Activated CD4-positive, alpha-beta T cell treated with anti-CD3 and anti-CD28 coated beads for 4 hours (primary cell): Measurements from ENCODE around the gene SPATA1.
"Not testable (repeated sequence)": the region's sequence is repeated elsewhere in the genome, so short reads cannot be mapped to it uniquely, and the experiment has no call there.

ENCODE experiments used
- DNase-seq, 2 donors: peaks; one replicate each; pipeline ENCODE4 v3.0.0-alpha.2; 2020

Gene SPATA1

GRCh38 chr1:84509029-84509428 is 2.8 kb downstream of the SPATA1 start:
- no peak for DNase-seq

GRCh38 chr1:84510165-84510564 is 4.0 kb downstream of the SPATA1 start:
- no peak for DNase-seq

DNA sequence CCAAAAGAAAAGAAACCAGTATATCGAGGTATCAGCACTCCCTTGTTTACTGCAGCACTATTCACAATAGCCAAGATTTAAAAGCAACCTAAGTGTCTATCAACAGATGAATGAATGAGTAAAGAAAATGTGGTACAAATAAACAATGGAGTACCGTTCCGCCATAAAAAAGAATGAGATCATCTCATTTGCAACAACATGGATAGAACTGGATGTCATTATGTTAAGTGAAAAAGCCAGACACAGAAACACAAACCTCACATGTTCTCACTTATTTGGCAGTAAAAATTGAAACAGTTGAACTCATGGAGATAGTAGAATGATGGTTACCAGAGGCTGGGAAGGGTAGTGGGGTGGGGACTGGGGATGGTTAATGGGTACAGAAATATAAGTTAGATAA is 4.5 kb downstream of the SPATA1 start:
- DNase-seq: no peak

GRCh38 chr1:84524590-84524989 is 18.4 kb downstream of the SPATA1 start:
- DNase-seq: no peak

DNA sequence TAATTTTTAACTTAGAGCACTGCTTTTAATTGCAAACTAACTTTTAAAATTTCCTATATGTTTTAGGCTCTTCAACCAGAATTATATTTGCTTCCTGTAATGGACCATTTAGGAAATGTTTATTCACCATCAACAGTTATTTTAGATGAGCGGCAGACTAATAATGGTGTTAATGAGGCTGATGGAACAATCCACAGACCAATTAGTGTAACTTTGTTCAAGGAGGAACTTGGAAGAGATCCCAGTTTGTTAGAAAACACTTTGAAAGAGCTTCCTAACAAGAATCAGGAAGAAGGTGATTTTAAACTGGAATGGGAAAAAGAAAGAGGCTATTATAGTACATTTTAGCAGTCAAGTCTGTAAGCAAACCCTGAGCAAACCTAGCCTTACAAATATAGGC is 19.6 kb downstream of the SPATA1 start:
- DNase-seq: no peak

- DNase-seq: no peak
Measured at GRCh38 chr1:84538599-84538998, 32.4 kb downstream of the SPATA1 start.

- DNase-seq: no peak
Measured at GRCh38 chr1:84539972-84540371, 33.8 kb downstream of the SPATA1 start.

DNA sequence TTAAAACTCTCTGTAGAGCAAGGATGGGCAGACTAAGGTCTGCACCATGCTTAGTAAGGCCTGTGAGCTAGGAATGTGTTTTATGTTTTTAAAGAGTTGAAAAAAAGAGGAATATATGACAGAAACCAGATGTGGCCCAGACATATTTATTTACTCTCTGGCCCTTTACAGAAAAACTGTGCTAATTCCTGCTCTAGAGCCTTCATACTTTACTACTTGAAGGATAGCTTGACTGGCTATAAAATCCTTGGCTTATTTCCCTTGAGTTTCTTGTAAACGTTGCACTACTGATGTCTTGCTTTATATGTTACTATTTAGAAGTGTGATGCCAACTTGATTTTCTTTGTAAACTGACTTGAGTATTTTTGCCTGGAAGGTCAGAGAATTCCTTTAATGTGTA is 34.6 kb downstream of the SPATA1 start:
- DNase-seq: no peak

DNA sequence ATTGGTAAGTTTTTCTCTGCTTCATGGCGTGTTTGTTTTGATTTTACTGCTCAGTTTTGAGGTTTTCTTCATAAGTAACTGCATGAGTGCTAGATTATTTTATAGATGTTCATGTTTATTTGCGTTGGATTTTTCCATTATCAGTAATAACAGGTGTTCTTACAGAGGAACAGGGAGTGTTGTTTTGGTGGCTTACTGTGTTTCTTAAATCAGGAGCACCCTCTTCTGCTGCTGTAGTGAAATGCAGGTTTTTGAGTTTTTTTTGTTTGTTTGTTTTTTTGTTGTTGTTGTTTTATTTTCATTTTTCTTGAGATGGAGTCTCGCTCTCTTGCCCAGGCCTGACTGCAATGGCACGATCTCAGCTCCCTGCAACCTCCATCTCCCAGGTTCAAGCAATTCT is 35.5 kb downstream of the SPATA1 start:
- DNase-seq: no peak

DNA sequence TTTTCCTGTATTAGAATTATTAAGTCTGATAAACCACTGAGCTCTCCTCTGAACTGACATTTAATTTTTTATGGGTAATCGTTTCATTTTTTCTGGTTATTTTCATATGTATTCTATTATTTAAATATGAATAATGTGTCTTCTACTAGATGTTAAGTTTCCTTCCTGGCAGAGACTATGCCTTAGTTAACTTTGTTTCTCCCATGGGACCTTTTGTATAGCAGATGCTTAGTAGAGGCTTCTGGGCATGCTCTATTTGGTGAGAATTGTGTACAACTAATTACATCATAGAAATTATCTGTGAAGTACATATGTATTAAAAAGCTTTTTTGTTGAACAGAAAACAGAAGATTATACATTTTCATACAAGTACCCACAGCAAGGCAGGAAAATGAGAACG is 44.6 kb downstream of the SPATA1 start:
- no peak for DNase-seq

GRCh38 chr1:84569216-84569615 is 63.0 kb downstream of the SPATA1 start:
- no peak for DNase-seq

DNA sequence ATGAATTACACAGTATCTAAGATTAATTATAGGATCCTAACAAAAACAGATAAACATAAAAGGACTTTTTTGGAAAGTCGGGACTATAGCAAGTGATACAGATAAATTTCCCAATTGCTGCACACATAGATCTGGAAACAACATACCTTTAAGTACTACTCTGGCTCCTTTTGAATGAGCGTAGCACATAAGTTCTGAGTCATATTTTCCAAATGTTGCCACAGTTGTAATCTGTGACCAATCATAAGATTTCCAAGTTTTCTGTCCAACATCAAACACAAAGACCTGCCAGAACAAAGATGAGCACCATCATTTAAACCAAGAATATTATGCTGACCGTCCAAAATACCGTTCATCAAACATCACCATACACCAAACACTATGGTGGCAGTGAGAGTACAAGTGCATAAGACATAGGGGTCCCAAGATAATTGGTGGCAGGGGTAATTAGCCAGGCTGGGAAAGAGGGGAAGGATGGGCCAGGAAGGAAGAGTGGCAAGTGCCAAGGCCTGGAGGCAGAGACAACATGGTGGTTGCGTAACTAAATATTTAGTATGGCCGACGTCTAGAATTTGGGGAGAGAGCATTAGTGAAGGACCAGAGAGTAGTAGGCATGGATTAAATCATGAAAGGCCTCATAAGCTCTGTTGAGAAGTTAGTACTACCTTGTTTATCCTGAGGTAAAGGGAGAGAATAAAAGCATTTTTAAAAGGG is 64.4 kb downstream of the SPATA1 start:
- DNase-seq: no peak

DNA sequence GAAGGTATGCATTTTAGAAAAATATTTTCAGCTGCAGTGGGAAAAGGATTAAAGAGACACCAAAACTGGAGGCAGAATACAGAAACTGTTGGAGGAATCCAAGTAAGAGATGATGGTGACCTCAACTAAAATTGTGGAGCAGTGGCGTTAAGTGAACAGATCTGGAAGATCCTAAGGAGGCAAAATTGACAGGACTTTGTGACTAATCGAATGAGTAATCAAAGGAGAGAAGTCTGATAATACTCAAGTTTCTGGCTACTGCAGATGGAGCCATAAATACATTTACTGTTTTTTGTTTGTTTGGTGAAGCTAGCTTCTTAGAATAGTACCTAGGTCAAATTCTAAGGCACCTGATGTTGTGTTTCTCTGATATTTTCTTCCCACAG is 65.0 kb downstream of the SPATA1 start:
- no peak for DNase-seq

- no peak for DNase-seq
Measured at GRCh38 chr1:84573481-84573966, 67.3 kb downstream of the SPATA1 start.

DNA sequence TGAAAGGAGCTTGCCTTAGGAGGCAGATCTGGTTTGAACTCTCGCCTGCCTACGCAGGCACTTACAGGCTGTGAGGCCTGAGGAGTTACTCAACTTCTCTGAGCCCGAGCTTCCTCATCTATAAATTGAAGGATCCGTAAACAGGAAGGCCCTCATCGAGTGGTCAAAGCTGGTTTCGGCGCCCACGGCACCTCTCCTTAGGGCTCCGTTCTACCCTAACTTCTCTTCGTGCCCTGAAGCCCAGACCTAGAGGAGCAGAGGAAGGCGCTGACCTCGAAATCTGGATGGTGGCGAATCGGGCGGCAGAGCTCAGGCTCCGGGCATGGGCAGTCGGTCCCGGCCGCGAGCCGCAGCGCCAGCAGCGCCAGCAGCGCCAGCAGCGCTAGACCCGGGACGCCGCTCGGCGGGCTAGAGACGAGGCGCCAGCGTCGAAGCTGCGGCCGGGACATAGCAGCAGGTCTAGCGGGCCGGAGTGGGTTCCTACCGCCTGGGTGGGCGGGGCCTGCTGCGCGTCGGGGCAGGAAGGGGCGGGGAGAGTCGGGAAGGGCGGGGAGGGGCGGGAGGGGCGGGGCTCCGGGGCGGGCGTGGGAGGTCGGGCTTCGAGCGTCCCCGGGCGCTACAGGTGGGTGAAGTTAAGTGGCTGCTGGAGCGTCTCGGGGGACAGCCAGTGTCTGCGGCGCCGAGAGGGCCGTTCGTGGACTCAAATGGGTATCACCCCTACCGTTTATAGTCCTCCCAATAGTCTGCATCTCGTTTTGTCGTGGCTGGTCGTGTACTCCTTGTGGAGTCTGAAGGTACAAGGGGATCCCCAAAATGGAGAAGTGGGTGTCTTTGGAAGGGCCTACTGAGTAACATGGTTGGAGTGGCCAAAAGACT is 68.0 kb downstream of the SPATA1 start, which contains the start of gene CTBS:
Gene CTBS (minus strand): TSS at position 474 of the 876 bp plus-strand sequence. CDS start 25 bp downstream, at position 449.
- DNase-seq: peak; percentile 85 to 88

DNA sequence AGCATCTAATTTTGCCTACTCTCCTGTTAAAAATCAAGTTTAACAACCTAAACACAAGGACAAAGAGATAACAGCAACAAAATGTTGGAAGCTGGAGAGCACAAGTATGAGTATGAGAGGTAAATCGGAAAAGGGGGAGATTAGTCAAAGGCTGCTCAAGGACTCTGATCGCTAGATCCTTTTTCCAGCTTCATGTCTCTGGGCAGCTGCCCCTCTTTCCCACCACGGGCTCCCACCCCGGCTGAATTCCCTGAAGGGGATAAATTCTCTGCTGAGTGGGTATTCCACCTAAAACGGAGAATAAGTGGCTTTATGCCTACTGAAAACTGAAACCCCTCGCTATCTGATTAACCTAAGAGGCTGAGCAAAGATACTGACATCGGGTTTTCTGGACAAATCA is 68.8 kb downstream of the SPATA1 start:
- no peak for DNase-seq

DNA sequence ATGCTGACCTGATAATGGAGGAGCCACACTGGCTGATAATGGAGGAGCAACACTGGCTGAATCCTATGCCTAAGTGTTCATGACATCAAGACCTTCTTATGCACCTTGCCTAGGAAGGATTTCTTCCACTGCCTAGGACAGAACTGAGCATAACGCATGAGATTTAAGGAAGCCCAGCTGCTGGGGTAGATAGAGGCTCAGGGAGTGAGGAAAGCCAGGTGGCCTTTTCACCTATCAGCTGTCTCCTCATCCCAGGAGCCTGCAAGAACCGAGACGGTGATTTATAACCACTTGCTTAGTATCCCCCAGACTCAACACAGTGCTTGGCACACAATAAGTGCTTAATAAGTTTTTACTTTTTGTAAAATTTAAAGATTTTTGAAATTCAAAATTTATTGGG is 75.5 kb downstream of the SPATA1 start:
- no peak for DNase-seq

DNA sequence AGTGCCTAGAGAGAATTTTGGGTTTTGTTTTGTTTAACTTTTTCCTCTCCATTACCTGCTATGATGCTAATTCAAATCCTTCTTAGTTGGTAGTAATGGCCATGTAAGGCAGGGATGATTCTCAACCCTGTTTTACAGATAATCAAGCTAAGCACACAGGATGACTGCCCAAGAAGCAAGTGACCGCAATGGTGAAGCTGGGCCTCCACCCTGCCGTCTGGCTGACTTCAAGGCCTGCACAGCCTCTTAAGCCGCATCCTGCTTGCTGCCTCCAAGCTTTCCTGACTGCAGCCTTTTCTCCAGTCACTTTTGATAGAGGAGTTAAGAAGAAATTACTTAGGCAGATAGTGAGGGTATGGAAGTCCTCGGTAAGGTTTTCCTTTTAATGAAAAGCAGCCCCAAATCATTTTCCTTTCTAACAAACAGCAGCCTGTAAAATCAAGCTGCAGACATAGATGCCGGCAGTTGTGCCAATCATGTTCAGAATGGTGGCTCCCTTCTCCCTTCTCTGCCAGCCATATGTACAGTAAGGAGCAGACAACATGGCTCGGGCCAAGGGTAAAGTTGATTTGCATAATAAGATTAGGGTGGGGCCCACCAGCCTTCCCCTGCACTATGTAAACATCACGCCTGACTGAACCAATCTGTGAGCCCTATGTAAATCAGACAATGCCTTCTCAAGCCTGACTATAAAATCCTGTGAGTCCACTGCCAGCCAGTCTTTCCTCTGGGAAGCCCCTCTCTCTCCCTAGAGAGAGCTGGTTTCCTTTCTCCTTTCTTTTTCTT is 76.8 kb downstream of the SPATA1 start:
- DNase-seq: no peak

DNA sequence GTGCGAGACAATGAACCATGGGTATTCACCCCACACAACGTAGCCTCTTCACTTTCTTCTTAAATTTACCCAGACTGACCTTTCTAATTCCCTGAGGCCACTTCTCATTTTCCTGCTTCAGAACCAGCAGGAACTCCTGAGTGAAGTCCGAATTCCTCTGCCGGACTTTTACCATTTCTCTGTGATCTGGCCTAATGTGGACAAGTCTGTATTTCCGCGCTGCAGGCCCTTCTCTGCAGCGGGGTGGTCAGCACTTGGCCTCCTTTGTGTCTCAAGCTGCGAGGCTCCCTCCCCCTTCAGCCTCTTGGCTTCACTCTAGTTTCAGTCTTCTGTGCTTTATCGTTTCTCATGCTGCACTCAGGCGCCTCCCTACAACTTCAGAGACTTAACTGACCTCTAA is 77.5 kb downstream of the SPATA1 start:
- DNase-seq: no peak

DNA sequence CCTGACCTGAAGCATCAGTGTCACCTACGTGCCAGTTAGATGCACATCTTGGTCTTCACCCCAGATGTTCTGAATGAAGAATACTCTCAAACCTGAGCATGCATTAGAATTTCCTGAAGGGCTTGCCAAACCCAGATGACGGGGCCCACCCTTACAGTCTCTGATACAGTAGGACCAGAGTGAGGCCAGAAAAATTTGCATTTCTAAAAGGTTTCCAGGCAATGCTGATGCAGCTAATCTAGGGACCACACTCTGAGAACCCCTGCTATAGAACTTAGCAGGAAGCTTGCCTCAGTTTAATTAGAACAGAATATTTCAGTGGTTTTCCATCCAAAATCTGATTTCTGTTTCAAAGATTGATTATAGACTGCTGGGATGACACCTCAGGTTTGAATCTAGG is 77.9 kb downstream of the SPATA1 start:
- DNase-seq: no peak

DNA sequence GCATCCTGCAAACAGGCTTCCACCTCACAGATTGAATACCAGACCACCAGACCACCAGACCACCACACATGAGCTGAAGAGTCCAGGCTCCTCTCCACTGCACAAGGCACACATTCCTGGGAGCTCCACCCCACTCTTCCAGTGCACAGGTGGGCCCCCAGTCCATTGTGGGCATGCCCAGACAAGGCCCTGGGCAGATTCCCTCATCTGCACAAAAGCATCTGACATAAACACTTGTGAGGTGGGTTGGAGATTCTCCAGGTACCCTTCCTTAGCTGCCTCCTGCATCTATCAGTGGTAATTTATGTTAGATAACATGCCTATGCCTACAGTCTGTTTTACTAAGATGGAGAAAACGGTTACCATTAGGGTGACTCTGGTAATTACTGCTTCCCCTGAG is 79.6 kb downstream of the SPATA1 start:
- no peak for DNase-seq

DNA sequence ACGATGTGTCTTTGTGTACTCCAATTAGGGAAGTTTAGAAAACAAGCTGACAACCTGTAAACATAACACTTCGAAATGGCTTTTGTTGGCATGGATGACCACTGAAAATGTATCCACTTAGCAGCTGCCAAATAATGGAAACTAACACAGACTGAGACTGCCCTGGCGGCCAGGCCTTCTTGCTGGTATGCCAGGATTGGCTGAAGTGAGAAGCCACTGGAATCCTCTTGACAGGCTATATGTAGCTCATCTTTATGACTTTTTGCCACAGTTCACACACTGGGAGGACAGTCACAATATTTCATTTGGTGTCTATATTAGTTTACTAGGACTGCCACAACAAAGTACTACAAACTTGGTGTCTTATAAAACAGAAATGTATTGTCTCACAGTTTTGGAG is 80.9 kb downstream of the SPATA1 start:
- no peak for DNase-seq

DNA sequence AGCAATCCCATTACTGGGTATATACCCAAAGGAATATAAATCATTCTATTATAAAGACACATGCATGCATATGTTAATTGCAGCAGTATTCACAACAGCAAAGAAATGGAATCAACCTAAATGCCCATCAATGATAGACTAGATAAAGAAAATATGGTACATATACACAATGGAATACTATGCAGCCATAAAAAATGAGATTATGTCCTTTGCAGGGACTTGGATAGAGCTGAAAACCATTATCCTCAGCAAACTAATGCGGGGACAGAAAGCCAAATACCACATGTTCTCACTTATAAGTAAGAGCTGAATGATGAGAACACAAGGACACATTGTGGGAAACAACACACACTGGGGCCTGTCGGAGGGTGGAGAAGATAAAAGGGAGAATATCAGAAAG is 88.8 kb downstream of the SPATA1 start:
- not testable (repeated sequence) for DNase-seq
